Ishikawa (cell line): Measurements from ENCODE around the gene SEMA4F.

Source experiments
- CEBPB ChIP-seq: IDR thresholded peaks from 2 replicates; pipeline ENCODE4 v1.6.1; 2012
- CREB1 ChIP-seq: IDR thresholded peaks from 2 replicates; pipeline ENCODE4 v1.6.1; 2012; ENCODE audit warnings: low read depth
- EGR1 ChIP-seq: IDR thresholded peaks from 2 replicates; pipeline ENCODE4 v1.6.1; 2012
- EP300 ChIP-seq: IDR thresholded peaks from 2 replicates; pipeline ENCODE4 v1.6.1; 2012; ENCODE audit warnings: borderline replicate concordance
- FOXM1 ChIP-seq: IDR thresholded peaks from 2 replicates; pipeline ENCODE4 v1.6.1; 2012; ENCODE audit warnings: low read depth, borderline replicate concordance
- NFIC ChIP-seq: IDR thresholded peaks from 2 replicates; pipeline ENCODE4 v1.6.1; 2012
- RAD21 ChIP-seq: IDR thresholded peaks from 2 replicates; pipeline ENCODE4 v1.6.1; 2012; ENCODE audit warnings: low read depth
- REST ChIP-seq: IDR thresholded peaks from 2 replicates; pipeline ENCODE4 v1.6.1; 2012; ENCODE audit warnings: low read depth, mild to moderate bottlenecking
- TAF1 ChIP-seq: IDR thresholded peaks from 2 replicates; pipeline ENCODE4 v1.6.1; 2012; ENCODE audit warnings: low read depth, mild to moderate bottlenecking
- TCF12 ChIP-seq: IDR thresholded peaks from 2 replicates; pipeline ENCODE4 v1.6.1; 2012; ENCODE audit warnings: low read depth
- TEAD4 ChIP-seq: IDR thresholded peaks from 2 replicates; pipeline ENCODE4 v1.6.1; 2012
- ZBTB7A ChIP-seq: IDR thresholded peaks from 2 replicates; pipeline ENCODE4 v1.6.1; 2012; ENCODE audit warnings: low read depth
- TF ChIP-seq, protein P1 (sequence below): IDR thresholded peaks from 2 replicates; pipeline ENCODE4 v1.6.1; 2012
- TF ChIP-seq, protein P2 (sequence below): IDR thresholded peaks from 2 replicates; pipeline ENCODE4 v1.6.1; 2012

DNA sequence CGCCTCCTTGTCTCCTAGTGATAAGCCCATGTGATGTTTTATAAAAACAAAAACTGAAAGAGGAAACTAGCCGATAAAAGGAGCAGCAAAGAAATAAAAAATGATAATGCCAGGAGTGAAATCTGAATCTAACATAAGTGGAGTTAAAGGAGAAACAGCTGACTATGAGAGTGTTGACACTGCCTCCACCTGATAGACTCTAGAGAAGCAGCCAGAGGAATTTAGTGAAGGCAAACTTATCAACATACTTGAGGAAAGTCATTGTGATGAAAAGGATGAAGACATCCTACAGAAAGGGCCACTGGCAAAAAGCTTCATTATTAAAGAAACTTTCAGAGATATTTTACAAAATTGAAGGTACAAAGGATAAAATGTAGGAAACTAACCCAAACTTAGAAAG is 7.8 kb upstream of the SEMA4F start:
- no peak for TF ChIP-seq CEBPB
- no peak for TF ChIP-seq RAD21
- no peak for TF ChIP-seq TAF1
- no peak for TF ChIP-seq ZBTB7A
- TF ChIP-seq REST: no peak
- no peak for TF ChIP-seq TCF12
- TF ChIP-seq CREB1: no peak
- no peak for TF ChIP-seq FOXM1
- TF ChIP-seq, protein P1, sequence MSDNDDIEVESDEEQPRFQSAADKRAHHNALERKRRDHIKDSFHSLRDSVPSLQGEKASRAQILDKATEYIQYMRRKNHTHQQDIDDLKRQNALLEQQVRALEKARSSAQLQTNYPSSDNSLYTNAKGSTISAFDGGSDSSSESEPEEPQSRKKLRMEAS: no peak
- TF ChIP-seq EP300: no peak
- TF ChIP-seq NFIC: no peak
- no peak for TF ChIP-seq EGR1
- no peak for TF ChIP-seq TEAD4
- TF ChIP-seq, protein P2, sequence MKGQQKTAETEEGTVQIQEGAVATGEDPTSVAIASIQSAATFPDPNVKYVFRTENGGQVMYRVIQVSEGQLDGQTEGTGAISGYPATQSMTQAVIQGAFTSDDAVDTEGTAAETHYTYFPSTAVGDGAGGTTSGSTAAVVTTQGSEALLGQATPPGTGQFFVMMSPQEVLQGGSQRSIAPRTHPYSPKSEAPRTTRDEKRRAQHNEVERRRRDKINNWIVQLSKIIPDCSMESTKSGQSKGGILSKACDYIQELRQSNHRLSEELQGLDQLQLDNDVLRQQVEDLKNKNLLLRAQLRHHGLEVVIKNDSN: no peak
